Renal cortical epithelial cell (primary cell): ENCODE measurements around the gene BPIFB6. TPM values are rescaled to one million over a fixed set of nuclear protein-coding genes. Genes with fewer than 3 reads are reported as not detected.

Experiments used
- DNase-seq: peaks from one replicate; pipeline ENCODE4 v3.0.0-alpha.2; 2011; ENCODE audit warnings: low read depth
- total RNA-seq: library from RNA; depleted of rRNA; stranded (reverse); fragments of >200 nt; gene quantifications from 2 replicates; pipeline ENCODE4 v1.2.3, GENCODE V29; 2014

Gene BPIFB6
- total RNA-seq, 1 donor from 2014 or later = not detected

DNA sequence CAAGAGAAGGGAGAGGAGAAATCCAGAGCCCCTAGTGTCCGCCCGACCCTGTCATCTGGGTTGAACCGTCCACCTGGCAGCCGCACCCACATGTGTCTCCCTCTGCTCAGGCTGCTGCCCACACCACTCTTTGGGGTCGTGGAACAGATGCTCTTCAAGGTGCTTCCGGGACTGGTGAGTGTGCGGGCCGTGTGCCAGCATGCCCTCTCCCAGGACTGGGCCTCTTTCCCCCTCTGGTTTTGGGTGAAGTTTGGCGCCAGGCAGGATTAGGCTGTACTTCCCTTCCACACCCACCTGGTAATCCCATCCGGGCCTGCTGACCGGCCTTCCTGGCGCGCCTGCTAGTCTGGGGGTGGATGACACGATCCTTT lies 30.2 kb downstream of the BPIFB6 start:
- DNase-seq = no peak

DNA sequence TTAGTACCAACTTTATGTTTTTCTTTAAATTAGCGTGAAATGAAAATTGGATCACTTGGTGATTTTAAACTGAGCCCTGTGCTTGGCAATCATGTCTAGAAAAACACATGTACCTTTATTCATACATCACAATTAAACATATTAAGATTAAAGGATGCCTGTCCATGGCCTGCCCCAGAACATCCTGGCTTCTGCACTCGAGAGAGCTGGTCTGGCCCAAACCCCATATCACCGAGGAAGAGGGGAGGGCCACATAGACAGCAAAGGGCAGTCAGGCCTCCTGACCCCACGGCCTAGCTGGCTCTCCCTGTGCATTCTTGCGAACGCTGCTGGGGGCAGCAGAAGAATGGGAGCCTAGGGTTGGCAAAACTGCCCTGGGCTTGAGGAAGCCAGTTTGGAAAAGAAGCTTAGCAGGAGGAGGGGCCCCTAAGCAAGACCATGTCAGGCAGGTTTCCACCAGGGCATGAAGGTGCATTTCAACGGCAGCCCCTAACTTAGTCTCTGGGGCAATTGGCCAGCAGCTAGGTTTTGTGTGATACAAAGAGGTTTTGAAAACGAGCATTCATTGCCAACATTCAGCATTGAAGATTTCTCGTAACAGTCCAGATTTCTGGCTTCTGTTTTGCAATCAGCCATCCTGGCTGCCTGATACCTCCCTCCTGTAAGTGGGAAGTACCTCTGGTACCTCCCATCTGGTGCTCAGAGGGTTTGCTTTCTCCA lies 30.8 kb downstream of the BPIFB6 start:
- no peak for DNase-seq

DNA sequence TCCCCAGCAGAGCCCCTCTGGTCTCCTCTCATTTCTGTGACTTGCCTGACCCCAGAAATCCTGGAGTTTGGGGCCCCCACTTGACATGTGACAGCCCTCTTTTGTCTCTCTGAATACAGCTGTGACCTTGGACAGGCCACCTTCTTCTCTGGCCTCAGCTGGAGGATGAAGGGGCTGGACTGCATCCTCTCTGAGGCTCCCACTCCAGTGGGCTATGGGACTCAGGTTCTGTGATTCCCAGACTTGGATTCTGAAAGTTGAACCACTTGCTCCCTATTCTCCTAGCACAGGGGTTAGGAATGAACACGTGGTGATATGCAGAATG lies 31.3 kb downstream of the BPIFB6 start:
- no peak for DNase-seq

DNA sequence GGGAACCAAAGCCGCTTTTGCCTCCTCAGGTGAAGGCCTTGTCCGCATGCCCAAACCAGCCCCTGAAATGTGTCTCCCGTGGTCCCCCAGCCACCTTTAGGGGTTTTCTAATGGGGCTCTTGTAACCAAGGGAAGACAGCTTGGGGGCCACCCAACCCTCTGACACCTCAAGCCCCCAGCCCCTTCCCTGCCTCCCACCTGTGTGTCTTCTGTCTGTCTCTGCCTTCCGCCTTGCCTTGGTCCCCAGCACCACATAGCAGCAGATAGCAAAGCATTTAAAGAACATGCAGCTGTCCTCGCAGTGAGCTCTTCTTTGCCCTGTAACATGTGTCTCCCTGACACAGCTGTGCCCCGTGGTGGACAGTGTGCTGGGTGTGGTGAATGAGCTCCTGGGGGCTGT lies 31.8 kb downstream of the BPIFB6 start:
- DNase-seq = no peak

DNA sequence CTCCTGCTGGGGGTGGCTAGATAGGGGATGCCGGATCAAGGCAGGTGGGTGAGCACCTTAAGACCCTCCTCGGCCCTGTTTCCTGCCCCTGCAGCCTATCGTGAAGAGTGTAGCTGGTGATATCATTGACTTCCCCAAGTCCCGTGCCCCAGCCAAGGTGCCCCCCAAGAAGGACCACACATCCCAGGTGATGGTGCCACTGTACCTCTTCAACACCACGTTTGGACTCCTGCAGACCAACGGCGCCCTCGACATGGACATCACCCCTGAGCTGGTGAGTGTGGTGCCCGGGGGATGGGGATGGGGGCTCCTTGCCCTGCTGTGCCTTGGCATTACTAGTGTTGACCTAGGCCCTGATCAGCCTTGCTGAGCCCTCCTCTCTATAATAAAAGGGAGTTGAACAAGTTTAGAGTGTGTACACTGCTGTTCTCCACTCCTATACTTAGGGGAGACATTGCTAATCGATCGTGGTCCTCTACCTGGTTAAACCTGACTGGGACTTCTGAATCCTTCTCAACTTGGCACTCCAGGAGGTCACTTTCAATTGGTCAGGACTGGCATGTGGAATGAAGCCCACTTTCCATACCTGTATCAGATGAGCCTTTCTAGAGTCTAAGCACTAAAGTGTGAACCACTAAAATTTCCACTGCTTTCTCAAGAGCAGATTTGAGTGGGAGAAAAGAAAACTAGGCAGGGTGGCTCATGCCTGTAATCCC lies 33.3 kb downstream of the BPIFB6 start:
- DNase-seq = no peak

DNA sequence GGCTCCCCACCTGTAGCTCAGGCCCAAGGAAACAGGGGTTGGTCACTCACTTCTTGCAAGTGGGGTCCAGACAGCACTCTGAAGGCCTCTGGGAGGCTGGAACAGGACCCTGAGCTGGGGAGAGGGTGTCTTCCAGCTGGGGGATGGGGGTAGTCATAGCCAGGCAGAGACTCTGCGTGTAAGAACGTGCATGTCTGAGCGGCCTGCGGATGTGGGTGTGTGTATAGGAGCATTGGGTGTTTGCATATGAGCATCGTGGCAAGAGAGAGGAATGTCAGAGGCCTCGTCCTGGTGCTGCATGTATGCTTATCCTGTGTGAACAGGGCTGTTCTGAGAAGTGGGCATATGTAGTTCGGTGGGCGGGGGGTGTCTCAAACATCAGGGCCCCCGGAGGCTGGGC lies 34.3 kb downstream of the BPIFB6 start:
- no peak for DNase-seq

DNA sequence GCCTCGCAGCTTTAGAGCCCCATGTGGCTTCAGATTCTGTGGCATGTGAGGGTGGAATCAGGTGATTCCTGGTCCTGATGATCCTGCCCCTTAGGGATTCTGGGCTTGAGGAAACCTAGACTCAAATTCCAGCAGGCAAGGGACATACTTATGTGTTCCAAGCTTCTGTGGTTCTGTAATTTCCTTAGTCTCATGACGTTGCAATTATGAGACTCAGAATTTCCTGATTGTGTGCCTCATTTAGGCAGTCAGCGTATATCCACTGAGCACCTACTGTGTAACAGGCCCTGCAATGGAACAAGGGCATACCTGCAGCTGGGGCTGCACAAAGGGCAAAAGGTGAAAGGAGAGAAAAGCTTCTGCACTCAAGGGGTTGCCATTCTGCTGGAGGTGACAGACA lies 36.4 kb downstream of the BPIFB6 start:
- no peak for DNase-seq

DNA sequence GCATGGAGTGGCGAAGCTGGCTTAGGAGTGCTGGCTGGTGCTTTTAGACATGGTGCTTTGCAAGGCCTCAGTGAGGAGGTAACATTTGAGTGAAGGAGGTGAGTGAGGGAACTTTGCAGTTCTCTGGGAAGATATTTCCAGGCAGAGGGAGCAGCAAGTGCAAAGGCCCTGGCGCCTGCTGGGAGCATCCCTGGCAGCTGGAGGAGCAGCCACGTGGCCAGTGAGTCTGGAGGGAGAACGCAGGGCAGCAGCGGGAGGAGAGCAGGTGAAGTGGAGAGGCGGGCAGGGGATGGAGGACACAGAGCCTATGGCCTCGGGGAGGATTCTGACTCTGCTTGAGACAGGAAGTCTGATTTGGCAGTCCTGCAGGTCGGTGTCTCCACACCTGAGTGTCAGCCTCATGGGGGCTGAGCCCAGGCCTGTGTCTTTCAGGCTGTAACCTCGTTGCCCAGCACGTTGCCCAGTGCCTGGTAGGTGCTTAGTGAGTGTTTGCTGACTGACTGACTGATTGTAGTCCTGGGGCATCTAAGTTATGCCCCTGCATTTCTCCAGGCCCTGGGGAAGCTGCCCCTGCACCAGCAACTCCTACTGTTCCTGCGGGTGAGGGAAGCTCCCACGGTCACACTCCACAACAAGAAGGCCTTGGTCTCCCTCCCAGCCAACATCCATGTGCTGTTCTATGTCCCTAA lies 36.9 kb downstream of the BPIFB6 start:
- DNase-seq = no peak

DNA sequence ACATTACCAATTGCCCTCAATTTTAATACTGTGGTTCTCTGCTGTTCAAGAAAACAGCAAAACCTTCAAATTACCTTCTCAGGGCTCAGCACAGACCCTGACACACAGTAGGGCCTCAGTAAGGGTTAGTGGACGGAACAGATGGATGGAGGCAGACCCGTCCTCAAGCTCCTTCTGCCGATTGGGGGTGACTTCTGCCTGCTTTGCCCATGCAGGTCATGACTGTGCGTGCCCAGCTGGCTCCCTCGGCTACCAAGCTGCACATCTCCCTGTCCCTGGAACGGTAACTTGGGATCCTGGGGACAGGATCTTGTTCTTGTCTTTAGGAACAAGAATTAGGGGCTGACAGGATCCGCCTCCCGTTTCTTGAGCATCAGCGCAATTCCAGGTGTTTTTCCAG lies 38.2 kb downstream of the BPIFB6 start:
- DNase-seq = no peak

DNA sequence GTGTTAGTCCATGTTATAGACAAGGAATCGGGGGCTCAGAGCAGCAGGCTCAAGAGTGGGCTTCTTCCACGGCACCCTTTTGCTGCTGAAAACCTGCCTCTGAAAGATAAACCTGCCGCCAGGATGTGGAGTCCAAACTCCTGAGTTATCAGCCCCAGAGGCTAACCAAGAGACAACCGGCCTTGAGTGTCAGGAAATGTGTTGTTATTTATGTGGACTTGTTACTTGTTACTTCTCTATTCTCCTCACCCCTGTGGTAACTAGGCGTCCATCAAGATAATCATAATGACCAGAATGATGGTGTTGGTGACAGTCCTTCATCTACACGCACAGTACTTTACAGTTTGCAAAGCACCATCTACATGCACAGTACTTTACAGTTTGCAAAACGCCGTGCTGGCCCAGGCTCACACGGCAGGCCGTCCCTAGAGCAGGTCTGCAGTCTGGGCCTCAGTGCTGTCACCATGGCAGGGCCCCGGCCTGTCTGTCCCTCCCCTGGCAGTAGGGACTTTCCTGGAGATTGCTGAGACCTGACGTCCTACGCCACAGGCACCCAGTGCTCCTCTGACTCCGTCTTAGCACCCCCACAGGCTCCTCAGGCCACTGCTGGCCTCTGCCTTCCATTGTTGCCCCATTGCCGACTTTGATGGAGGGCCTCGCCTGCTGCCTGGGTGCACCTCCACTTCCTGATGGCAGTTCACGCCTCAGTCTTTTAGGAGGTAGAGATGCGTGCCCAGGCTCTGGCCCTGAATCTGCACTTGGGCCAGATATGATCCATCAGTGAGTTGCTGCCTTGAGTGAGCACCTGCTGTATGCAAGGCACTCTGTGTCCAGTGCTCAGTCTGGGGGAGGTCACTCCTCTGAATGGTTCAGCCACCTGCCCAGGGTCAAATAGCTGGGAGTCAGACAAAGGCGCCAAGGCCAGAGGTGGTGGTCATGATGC lies 38.9 kb downstream of the BPIFB6 start:
- no peak for DNase-seq

DNA sequence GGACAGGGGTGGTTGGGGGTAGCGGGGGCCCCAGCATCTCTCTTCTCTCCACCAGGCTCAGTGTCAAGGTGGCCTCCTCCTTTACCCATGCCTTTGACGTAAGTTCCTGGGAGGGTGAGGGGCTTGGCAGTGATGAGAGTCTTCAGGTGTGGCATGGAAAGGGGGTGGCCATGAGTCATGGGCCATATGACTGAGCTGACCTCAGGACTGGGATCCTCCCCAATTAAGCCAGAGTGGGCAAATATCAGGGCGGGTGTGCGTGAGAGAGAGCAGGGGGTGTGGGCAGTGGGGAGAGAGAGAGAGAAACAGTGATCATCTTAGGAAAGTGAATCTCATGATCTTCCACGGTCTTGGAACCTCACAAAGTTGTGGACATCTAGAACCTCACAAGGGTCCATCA lies 39.8 kb downstream of the BPIFB6 start:
- DNase-seq = no peak

DNA sequence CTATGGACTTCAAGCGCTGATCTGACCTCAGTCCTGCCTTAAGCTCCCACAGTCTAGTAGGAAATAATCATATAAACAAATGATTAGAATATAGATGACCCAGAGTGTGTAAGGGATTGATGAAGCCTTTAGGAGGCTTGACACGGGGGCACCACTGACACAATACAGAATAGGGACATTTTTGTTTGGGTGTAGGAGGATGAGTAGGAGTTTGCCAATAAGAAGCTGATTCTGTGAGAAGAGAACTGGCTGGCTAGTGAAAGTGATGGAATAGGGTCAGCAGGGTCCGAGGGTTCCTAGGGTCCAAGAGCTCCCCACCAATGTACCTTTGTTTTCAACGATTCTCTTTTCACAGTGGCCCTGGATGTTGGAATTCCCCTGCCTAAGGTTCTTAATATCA lies 40.9 kb downstream of the BPIFB6 start:
- DNase-seq = no peak

DNA sequence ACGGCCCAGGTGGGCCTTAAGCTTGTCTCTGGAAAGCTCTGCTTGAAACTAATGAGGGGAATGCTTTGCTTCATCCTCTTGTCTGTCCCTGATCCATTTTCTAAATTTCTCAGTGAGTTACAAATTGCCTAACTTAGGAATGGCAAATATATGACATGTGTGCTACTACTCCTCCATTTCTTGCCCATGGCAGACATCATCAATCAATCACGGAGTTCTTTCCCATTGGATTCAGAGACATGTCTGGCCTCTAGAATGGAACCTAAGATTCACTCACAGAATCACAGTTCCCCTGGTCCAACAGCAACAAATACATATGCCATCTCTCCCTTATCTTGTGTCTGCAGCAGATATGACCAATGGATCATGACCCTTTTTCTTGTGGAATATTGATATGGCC lies 41.4 kb downstream of the BPIFB6 start:
- DNase-seq = no peak

DNA sequence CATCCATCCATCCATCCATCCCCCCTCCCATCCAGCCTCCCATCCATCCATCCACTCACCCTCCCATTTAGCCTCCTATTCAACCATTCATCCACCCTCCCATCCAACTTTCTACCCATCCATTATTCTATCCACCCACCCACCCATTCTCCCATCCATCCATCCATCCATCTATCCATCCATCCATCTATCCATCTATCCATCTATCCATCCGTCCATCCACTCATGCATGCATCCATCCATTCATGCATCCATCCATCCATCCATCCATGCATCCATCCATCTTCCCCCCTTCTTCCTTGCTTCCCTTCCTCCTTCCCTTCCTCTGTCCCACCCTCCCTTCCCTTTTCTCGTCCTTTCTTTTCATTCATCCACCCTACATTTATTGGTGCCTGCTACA lies 43.2 kb downstream of the BPIFB6 start:
- no peak for DNase-seq

DNA sequence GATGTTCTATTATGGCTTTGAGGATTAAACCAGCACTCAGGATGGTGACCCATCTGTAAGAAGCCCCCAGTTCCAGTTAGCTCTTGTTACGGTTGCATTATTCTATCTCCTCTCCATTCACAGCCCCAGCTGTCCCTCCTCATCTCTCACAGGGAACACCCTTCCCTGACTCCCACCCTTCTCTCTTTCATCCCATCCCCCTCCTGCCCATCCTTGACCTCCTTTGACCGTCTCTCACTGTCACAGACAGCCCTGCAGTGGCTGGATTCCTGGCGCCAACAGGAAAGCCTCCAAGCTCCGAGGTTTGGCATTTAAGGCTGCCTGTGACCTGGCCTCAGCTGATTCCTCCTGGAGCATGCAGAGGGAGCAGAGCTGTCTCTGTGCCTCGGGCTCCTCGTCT lies 43.8 kb downstream of the BPIFB6 start:
- DNase-seq = no peak

DNA sequence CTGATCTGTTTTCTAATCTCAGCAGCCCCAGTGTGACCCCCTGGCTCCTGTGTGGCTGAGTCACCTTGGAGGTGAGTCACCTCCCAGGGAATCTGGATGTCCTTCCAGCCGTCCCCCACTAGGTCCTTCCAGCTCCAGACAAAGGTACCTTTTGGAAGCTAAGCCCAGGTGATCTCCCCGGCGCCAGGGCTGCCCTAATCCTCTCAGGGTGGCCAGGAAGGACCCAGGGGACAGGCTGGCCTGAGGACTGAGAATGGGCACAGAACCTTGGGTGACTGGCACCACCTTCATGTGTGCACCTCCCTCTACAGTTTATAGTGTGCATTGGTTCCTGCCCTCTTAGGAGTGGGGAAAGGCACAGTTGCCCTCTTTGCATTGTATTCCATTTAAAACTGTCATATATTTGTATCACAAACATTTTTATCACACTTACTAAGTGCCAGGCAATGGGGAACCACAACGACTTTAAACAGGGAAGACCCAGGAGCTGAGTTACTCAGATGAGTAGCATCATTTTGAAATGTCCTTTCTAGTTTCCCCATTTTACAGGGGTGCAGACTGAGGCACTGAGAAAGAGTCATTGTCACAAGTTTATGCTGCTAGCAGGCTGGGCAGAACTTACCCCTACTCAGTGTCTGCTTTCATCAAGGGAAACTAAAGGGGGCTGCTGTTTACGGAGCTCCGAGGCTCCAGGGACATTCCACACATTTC lies 45.4 kb downstream of the BPIFB6 start:
- DNase-seq = no peak

DNA sequence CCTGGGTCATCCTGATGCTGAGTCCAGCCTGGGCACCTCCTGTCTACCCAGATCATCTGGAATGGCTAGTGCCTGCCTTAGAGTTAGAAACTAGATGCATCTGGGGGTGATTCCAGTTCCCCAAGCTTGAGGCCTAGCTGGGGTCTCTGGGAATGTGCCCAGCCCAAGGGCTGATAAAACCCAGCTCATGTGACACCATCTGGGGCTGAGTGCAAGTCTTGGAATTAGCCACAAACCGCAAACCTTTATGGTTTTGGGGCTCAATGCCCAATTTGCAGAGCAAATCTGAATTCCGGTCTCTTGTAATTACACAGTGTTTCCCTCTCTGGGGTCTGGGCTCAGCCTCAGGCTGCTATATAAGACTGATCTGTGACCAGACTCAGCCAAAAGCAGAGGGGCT lies 47.8 kb downstream of the BPIFB6 start, which contains the start of gene BPIFB4:
BPIFB4 (plus strand) TSS at position 385 of the 400 bp plus-strand sequence. CDS start 1,884 bp downstream, outside the sequence.
- no peak for DNase-seq

DNA sequence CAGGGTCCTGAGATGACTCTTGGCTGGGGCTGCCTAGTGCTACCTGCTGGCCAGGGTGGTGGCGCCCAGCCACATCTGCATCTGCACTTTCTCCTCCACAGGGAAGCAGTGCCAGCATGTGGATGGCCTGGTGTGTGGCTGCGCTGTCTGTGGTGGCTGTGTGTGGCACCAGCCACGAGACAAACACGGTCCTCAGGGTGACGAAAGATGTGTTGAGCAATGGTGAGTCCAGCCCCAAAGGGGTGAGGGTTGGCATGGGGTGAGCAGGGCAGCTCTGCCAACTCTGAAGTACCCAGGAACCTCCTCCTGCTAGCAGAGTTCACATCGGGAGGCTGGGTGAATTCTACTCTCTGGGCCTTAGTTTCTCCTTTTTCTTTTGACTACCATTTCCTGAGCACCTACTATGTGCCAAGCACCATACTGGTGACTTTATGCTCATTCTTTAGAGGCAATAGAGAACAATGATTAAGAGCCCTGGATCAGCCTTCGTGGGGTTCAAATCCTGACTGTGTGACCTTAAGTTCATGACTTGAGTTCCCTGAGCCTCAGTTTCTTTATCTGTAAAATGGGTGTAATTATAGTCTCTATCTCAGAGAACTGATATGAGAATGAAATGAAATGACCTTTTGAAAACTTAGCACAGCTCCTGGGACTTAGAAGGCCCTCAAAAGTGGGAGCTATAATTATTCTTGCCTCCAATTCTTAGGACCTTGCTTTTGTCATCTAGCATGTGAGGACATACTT lies 50.1 kb downstream of the BPIFB6 start:
- DNase-seq = no peak

DNA sequence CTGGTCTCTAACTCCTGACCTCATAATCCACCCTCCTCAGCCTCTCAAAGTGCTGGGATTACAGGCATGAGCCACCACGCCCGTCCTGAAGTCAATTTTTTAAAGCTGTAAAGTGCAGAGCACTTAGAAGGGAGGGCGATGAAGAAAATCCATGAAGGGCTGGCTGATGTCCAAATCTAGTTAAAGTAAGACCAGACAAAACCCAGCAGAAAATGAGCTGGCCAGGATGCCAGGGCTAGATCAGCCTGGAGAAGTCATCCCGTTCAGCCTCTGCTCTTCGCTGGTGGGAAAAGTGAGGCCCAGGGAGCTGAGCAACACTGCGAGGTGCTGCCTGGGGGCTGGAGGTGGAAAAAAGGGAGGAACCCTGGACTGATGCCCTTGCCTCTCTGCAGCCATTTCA lies 51.1 kb downstream of the BPIFB6 start:
- no peak for DNase-seq

DNA sequence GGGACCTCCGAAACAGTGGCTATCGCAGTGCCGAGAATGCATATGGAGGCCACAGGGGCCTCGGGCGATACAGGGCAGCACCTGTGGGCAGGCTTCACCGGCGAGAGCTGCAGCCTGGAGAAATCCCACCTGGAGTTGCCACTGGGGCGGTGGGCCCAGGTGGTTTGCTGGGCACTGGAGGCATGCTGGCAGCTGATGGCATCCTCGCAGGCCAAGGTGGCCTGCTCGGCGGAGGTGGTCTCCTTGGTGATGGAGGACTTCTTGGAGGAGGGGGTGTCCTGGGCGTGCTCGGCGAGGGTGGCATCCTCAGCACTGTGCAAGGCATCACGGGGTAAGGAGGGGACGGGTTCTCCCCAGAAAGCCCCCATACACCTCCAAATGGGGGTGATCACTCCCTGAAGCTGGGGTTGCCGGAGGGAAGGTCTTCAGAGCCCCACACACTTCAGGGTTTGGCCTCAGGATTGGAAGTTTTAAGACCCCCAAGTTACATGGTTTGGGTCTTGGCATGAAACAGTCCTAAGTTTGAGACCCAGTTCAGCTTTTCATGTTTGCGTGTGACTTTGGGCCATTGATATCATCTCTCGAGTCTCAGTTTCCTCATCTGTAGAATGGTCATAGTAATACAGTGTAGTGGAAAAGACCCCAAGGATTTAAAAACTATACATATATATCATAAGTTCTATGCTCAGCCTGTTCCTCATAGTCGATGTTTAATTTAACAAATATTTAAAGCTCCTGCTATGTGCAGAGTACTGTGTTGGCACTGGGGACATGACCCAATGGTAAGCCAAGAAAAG lies 52.3 kb downstream of the BPIFB6 start:
- DNase-seq = no peak
